Transverse colon (tissue), 4 donors: ENCODE measurements around the gene SEPTIN12.

Source experiments
- EP300 ChIP-seq: sonication (generic); formaldehyde crosslinking; IDR thresholded peaks from one replicate; pipeline ENCODE4 v1.6.1; 2017; ENCODE audit warnings: antibody characterized with exemption, low read depth
- POLR2A ChIP-seq: fragments of 450-650 bp; IDR thresholded peaks from one replicate; pipeline ENCODE4 v1.6.1; 2016; ENCODE audit warnings: antibody characterized with exemption, mild to moderate bottlenecking, moderate library complexity
- POLR2AphosphoS5 ChIP-seq, 3 donors: sonication (generic); formaldehyde crosslinking; IDR thresholded peaks; one replicate each; pipeline ENCODE4 v1.6.1; 2016; ENCODE audit warnings: antibody characterized with exemption in 3 of 3
- TF ChIP-seq, protein P1 (sequence below), 5 experiments: fragments of 200-600 bp in 3 of 5; fragments of 450-650 bp in 2 of 5; sonication (generic) in 3 of 5; IDR thresholded peaks; 1 replicate in 2 of 5; 2 replicates in 3 of 5; pipeline ENCODE4 v1.5.1; 2016 to 2017; ENCODE audit warnings: antibody characterized with exemption in 5 of 5, inconsistent platforms in 3 of 5, mild to moderate bottlenecking in 2 of 5, moderate library complexity in 1 of 5

DNA sequence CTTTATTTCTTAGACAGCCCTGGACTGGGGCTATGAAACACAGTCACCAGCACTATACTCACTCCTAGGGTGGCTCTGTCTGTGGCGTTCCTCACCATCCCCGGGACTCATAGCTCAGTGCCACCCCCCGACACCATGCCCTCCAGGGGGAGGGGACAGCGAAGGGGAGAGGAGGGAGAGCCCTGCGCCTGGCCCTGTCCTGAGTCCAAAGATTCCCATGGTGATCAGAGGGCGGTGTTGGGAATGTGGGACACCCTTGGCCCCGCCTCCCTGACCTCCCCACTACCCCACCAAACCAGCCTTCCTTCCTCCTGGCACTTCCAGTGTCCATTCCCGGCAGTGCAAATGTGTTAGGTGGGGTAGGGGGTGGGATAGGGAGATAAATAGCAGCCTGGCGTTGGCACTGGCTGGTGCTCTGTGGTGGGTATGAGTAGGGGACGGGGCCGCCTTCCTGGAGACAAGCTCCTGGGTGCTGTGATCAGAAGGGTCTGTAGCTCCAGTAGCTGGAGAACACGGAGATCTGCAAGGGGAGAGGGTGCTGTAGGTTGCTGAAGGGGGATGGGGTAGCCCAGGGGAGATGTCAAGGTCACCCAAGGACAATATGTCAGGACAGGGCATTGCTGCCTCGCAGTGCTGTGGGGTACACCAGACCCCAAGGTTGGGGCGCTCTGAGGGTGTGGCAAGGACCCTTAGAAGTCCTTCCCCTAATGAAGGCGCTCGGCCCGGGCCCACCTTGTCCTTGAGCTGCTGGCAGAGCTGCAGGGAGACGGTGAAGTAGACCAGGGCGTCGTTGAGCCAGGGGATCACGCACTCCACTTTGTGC lies 9.0 kb upstream of the SEPTIN12 start:
- TF ChIP-seq POLR2A (no peak), POLR2AphosphoS5 (IDR thresholded peaks at IDR 0.05) (no peak), EP300 (no peak)
- TF ChIP-seq, protein P1, sequence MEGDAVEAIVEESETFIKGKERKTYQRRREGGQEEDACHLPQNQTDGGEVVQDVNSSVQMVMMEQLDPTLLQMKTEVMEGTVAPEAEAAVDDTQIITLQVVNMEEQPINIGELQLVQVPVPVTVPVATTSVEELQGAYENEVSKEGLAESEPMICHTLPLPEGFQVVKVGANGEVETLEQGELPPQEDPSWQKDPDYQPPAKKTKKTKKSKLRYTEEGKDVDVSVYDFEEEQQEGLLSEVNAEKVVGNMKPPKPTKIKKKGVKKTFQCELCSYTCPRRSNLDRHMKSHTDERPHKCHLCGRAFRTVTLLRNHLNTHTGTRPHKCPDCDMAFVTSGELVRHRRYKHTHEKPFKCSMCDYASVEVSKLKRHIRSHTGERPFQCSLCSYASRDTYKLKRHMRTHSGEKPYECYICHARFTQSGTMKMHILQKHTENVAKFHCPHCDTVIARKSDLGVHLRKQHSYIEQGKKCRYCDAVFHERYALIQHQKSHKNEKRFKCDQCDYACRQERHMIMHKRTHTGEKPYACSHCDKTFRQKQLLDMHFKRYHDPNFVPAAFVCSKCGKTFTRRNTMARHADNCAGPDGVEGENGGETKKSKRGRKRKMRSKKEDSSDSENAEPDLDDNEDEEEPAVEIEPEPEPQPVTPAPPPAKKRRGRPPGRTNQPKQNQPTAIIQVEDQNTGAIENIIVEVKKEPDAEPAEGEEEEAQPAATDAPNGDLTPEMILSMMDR (IDR thresholded peaks at IDR 0.05), result no peak
